B cell (primary cell): ENCODE results near the gene KCNJ6. TPM values are rescaled to one million over a fixed set of nuclear protein-coding genes. Genes with fewer than 3 reads are reported as not detected.

Experiments
- ATAC-seq: fragments of 200-7000 bp; cut with Tn5 transposase; one replicate; pipeline ENCODE4 v1.10.0; 2021; ENCODE audit warnings: low read depth, mild to moderate bottlenecking, moderate number of reproducible peaks, moderate library complexity
- CTCF ChIA-PET: fragments of 350-600 bp; sonication (Branson Sonifier 250); formaldehyde crosslinking; loops from one replicate; lab custom pipeline; 2021; ENCODE audit warnings: antibody characterized with exemption, inconsistent platforms; lab: Charles Lee
- POLR2A ChIA-PET: fragments of 350-600 bp; sonication (Branson Sonifier 250); formaldehyde crosslinking; loops from one replicate; lab custom pipeline; 2021; ENCODE audit warnings: antibody characterized with exemption; lab: Charles Lee
- DNase-seq: peaks from one replicate; pipeline ENCODE4 v3.0.0; 2013
- H2AFZ ChIP-seq: 2 replicates; pipeline ENCODE4 v1.6.1; 2012; ENCODE audit warnings: mild to moderate bottlenecking, low read depth, low read length; ENCODE audit not compliant: insufficient read depth, poor library complexity, severe bottlenecking
- H3K27ac ChIP-seq, 2 donors: 1 replicate in 1 of 2; 2 replicates in 1 of 2; pipeline ENCODE4 v1.5.1; 2012 to 2013; ENCODE audit warnings: low read length in 2 of 2, mild to moderate bottlenecking in 2 of 2, moderate library complexity in 1 of 2
- H3K27me3 ChIP-seq, 4 experiments: fragments of 200-600 bp in 1 of 4; sonication (generic) in 1 of 4; replicated peaks in 1 of 4; 1 replicate in 2 of 4; 2 replicates in 2 of 4; pipeline versions ENCODE4 v1.6.1 to v1.7.0; 2013 to 2016; ENCODE audit warnings: low read length in 3 of 4, mild to moderate bottlenecking in 2 of 4, mixed read lengths in 1 of 4, moderate library complexity in 1 of 4; ENCODE audit not compliant: insufficient read depth in 4 of 4, control insufficient read depth in 3 of 4; ENCODE audit errors: control extremely low read depth in 1 of 4
- H3K36me3 ChIP-seq, 2 experiments: replicated peaks in 1 of 2; 1 replicate in 1 of 2; 2 replicates in 1 of 2; pipeline versions ENCODE4 v1.6.1 to v1.7.1; 2013; ENCODE audit warnings: low read length in 1 of 2; ENCODE audit not compliant: insufficient read depth in 2 of 2, control insufficient read depth in 1 of 2; ENCODE audit errors: control extremely low read depth in 1 of 2, extremely low read depth in 1 of 2
- H3K4me1 ChIP-seq, 2 donors: fragments of 200-600 bp in 1 of 2; sonication (generic) in 1 of 2; 1 replicate in 1 of 2; 2 replicates in 1 of 2; pipeline versions ENCODE4 v1.5.1 to v1.6.1; 2013 to 2017; ENCODE audit warnings: low read length in 2 of 2; ENCODE audit not compliant: control insufficient read depth in 2 of 2, insufficient read depth in 2 of 2
- H3K4me2 ChIP-seq: replicated peaks from 2 replicates; pipeline ENCODE3; 2012; ENCODE audit warnings: mild to moderate bottlenecking, low read depth, low read length; ENCODE audit not compliant: poor library complexity, severe bottlenecking
- H3K4me3 ChIP-seq, 5 experiments: fragments of 200-600 bp in 1 of 5; sonication (generic) in 1 of 5; 1 replicate in 3 of 5; 2 replicates in 2 of 5; pipeline versions ENCODE4 v1.5.1 to v1.7.0; 2011 to 2016; ENCODE audit warnings: low read length in 4 of 5, mild to moderate bottlenecking in 4 of 5, low read depth in 2 of 5, control low read depth in 1 of 5, moderate library complexity in 1 of 5; ENCODE audit not compliant: insufficient read depth in 1 of 5; ENCODE audit errors: control extremely low read depth in 1 of 5, extremely low read depth in 1 of 5
- H3K79me2 ChIP-seq: fragments of 200-600 bp; sonication (generic); one replicate; pipeline ENCODE4 v1.6.0; 2016; ENCODE audit warnings: low read length; ENCODE audit not compliant: control insufficient read depth, insufficient read depth
- H3K9ac ChIP-seq: fragments of 200-600 bp; sonication (generic); 2 replicates; pipeline ENCODE4 v1.6.1; 2017; ENCODE audit warnings: mild to moderate bottlenecking, low read length, moderate library complexity
- H3K9me3 ChIP-seq, 3 donors: one replicate each; pipeline versions ENCODE4 v1.6.1 to v1.7.1; 2013; ENCODE audit warnings: low read length in 2 of 3; ENCODE audit not compliant: control insufficient read depth in 2 of 3, insufficient read depth in 1 of 3; ENCODE audit errors: control extremely low read depth in 1 of 3
- H4K20me1 ChIP-seq: 2 replicates; pipeline ENCODE4 v1.6.0; 2012; ENCODE audit warnings: mild to moderate bottlenecking, low read length; ENCODE audit not compliant: insufficient read depth, control insufficient read depth, poor library complexity, severe bottlenecking
- H3K27ac Mint-ChIP-seq: one replicate; pipeline ENCODE4 v1.8.0; 2021; ENCODE audit warnings: mixed read lengths
- H3K27me3 Mint-ChIP-seq: one replicate; pipeline ENCODE4 v1.8.0; 2021; ENCODE audit warnings: mixed read lengths
- H3K4me1 Mint-ChIP-seq: one replicate; pipeline ENCODE4 v1.8.0; 2021; ENCODE audit warnings: mixed read lengths
- H3K4me3 Mint-ChIP-seq: one replicate; pipeline ENCODE4 v1.8.0; 2021; ENCODE audit warnings: mixed read lengths
- H3K9me3 Mint-ChIP-seq: one replicate; pipeline ENCODE4 v1.8.0; 2022; ENCODE audit warnings: mixed read lengths; ENCODE audit not compliant: insufficient read depth
- CTCF ChIP-seq: fragments of 200-600 bp; IDR thresholded peaks from one replicate; pipeline ENCODE4 v1.8.0; 2022; ENCODE audit warnings: antibody characterized with exemption, mild to moderate bottlenecking
- EZH2 ChIP-seq: IDR thresholded peaks from 2 replicates; pipeline ENCODE4 v1.6.1; 2012; ENCODE audit warnings: borderline replicate concordance, low read depth, mild to moderate bottlenecking, moderate library complexity, low read length; ENCODE audit not compliant: insufficient read depth, poor library complexity, severe bottlenecking
- WGBS: methylation state at CpG from one replicate; pipeline ENCODE4 v1.1.5; 2013; ENCODE audit warnings: missing lambda C conversion rate; ENCODE audit not compliant: insufficient coverage; 5-methylcytosine and 5-hydroxymethylcytosine counted together
- intact Hi-C: fragments of 100-400 bp; cut with micrococcal nuclease; formaldehyde crosslinking; loops from one replicate; pipeline ENCODE4 v1.10.0; 2022
- polyA plus RNA-seq: library from polyadenylated mRNA; depleted of rRNA; stranded (reverse); fragments of >200 nt; gene quantifications from 2 replicates; pipeline ENCODE4 v1.2.3, GENCODE V29; 2012
- total RNA-seq, 2 donors: library from RNA; stranded (reverse); fragments of 120-200 nt in 1 of 2; gene quantifications; 1 replicate in 1 of 2; 2 replicates in 1 of 2; pipeline versions ENCODE4 v1.2.3 to v1.2.4, GENCODE V29; 2013 to 2022

KCNJ6 gene
- total and polyA plus RNA-seq, 2 donors (not counting 1 experiment from before 2014, with no cell fraction given): not detected

GRCh38 chr21:37865156-37865555 lies 51.1 kb downstream of the KCNJ6 start:
- Mint-ChIP-seq H3K9me3 (no peaks in the 10 kb centered on the region), H3K4me3 (no peak overlapping the region), H3K27ac (no peak overlapping the region), H3K4me1 (peaks cover 10% of the 10 kb centered on the region), H3K27me3 (no peaks in the 10 kb centered on the region)
- Histone ChIP-seq H2AFZ (no peak overlapping the region), H3K9ac (no peak overlapping the region), H3K27ac (no peak overlapping the region), H3K9me3 (no peaks in the 10 kb centered on the region), H3K27me3 (peaks cover 0 to 2% (median 0%) of the 10 kb centered on the region in 4 experiments), H3K79me2 (no peaks in the 10 kb centered on the region), H3K36me3 (no peaks in the 10 kb centered on the region), H4K20me1 (no peaks in the 10 kb centered on the region), H3K4me2 (no peak overlapping the region), H3K4me3 (no peak overlapping the region), H3K4me1 (no peaks in the 10 kb centered on the region)
- ChIA-PET POLR2A (no interaction called here), CTCF (no interaction called here)
- WGBS: 50% methylated on average over 1 of the region's 5 CpGs
- intact Hi-C loops: no loop called here
- ATAC-seq: no peak
- TF ChIP-seq EZH2 (no peak), CTCF (no peak)
- DNase-seq: no peak

DNA sequence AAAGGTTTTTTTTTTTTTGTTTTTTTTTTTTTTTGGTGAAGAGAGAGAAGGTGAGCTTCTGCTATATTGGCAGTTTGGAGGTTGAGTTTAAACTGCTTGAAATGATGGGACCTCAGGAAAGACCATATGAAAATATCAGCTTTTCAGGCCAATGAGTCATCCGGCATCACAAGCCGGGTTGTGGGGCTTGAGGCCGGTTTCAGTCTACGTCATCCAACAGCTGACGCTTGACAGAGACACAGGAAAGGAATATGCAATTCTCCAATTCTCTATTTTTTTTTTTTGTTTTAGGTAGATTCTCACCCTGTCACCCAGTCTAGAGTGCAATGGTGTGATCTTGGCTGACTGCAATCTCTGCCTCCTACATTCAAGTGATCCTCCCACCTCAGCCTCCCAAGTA lies 52.4 kb downstream of the KCNJ6 start:
- Histone ChIP-seq H3K9me3 (no peaks in the 10 kb centered on the region), H2AFZ (no peak overlapping the region), H3K27ac (no peak overlapping the region), H3K27me3 (peaks cover 0 to 2% (median 0%) of the 10 kb centered on the region in 4 experiments), H3K36me3 (no peaks in the 10 kb centered on the region), H3K4me3 (no peak overlapping the region), H3K79me2 (no peaks in the 10 kb centered on the region), H3K9ac (no peak overlapping the region), H3K4me2 (no peak overlapping the region), H4K20me1 (no peaks in the 10 kb centered on the region), H3K4me1 (no peaks in the 10 kb centered on the region)
- no peaks in the 10 kb centered on the region for H3K27me3 Mint-ChIP-seq
- DNase-seq (no peak), ATAC-seq (no peak)
- no peaks in the 10 kb centered on the region for H3K9me3 Mint-ChIP-seq
- H3K4me3 Mint-ChIP-seq: no peak overlapping the region
- intact Hi-C loops: no loop called here
- H3K27ac Mint-ChIP-seq: no peak overlapping the region
- TF ChIP-seq EZH2 (no peak), CTCF (no peak)
- peaks cover 10% of the 10 kb centered on the region for H3K4me1 Mint-ChIP-seq
- ChIA-PET CTCF (no interaction called here), POLR2A (no interaction called here)
- 84% methylated on average over 4 of the region's 5 CpGs for WGBS
